ENCODE measurements around the gene TEAD2. TPM values are rescaled to one million over a fixed set of nuclear protein-coding genes. Genes with fewer than 3 reads are reported as not detected.

The TEAD2 gene
- total and polyA plus RNA-seq, 2 of the 13 experiments (the other 11 are each of a cell fraction or from before 2014, with no cell fraction given) = 10.8 to 12.5 TPM

DNA sequence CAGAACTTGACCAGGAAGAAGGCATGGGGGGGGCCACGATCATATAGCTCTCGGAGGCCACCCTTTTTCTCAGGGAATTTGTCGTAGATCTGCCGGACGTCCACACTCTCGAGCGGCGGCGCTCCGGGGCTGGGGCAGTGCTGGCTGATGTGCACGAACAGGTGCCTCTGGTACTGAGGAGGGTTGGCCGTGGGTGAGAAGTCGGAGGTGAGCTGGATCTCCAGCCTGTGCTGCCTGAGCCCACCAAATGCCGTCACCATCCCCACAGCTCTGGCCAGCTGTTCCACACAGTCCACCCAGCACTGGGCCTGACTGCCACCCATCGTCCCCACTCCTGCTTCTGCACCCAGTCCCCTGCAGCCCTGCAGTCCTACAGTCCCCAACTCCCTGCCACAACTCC lies 15.0 kb downstream of the TEAD2 start (continued):
- TF ChIP-seq ZNF337 (CRISPR knock-in tag; IDR thresholded peaks at IDR 0.05; ENCODE audit: borderline replicate concordance, low read depth) = no peak

DNA sequence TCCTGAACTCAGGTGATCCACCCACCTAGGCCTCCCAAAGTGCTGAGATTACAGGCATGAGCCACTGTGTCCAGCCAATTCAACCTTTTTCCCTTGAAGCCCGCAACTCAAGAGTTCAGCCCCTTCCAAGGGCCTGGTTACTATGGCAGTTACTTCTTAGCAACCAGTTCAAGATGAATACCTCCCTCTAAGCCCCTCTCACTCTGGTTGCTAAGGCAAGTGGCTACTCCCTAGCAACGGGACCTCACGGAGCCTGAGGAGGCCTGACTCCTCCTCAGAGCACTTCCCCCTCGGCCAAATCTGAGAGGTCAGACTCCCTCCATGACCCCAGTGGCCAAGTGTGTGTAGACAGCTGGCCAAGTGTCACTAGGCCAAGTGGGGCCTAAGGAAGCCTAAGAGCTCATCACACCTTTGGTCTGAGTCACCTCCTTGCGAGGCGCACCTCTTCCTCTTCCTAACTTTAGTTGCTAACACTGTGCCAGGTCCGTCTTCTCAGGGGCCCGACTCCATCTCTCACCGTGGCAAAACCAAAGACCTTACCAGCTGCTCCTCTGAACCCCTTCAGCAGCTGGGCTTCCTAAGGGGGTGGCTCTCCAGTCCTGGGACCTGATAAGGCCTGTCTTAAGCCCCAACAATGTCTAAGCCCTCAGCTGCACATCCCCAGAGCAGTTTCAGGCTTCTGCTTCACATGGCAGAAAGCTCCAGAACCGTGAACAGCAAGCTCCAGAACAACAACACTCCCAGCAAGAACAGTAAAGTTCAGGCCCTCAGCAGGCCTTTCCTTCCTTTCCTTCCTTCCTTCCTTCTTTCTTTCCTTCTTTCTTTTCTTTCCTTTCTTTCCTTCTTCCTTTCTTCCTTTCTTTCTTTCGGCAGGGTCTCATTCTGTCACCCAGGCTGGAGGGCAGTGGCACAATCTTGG lies 17.5 kb downstream of the TEAD2 start:
- Histone ChIP-seq H3K4me3 (replicated peaks in 1 of 3; ENCODE audit: insufficient read depth in 1 of 3, low read depth in 2 of 3, low read length in 3 of 3) (no peak overlapping the region), H3K4me2 (ENCODE audit: low read depth, low read length) (no peak overlapping the region), H3K9ac (ENCODE audit: insufficient read depth, low read depth, low read length) (no peak overlapping the region), H3K79me2 (ENCODE audit: insufficient read depth, low read length) (no peaks in the 10 kb centered on the region), H4K20me1 (ENCODE audit: insufficient read depth, low read length) (no peaks in the 10 kb centered on the region), H3K36me3 (replicated peaks in 1 of 2; ENCODE audit: control insufficient read depth in 1 of 2, insufficient read depth in 2 of 2, low read length in 2 of 2) (peaks cover 6% of the 10 kb centered on the region in 2 experiments; a peak in 2 of 5 replicates), H3K27ac (ENCODE audit: extremely low read length, insufficient read depth, low read length) (no peak overlapping the region), H3K9me3 (ENCODE audit: low read length) (no peaks in the 10 kb centered on the region), H3K27me3 (ENCODE audit: control insufficient read depth in 1 of 2, insufficient read depth in 2 of 2, low read length in 2 of 2) (no peaks in the 10 kb centered on the region), H2AFZ (ENCODE audit: low read length) (no peak overlapping the region), H3K4me1 (ENCODE audit: insufficient read depth, low read length) (peaks cover 14% of the 10 kb centered on the region)
- intact Hi-C loops (cut with micrococcal nuclease; ENCODE audit: unreplicated experiment) (no loop called here), in situ Hi-C loops (cut with HindIII; ENCODE audit: extremely low pct_ligation_motif_present, low pct_unique_long_range_greater_than_20kb) (no loop called here)
- DNase-seq (ENCODE audit: low spot score) (no peak), FAIRE-seq (no peak), ATAC-seq (no peak)
- TF ChIP-seq, protein P1, sequence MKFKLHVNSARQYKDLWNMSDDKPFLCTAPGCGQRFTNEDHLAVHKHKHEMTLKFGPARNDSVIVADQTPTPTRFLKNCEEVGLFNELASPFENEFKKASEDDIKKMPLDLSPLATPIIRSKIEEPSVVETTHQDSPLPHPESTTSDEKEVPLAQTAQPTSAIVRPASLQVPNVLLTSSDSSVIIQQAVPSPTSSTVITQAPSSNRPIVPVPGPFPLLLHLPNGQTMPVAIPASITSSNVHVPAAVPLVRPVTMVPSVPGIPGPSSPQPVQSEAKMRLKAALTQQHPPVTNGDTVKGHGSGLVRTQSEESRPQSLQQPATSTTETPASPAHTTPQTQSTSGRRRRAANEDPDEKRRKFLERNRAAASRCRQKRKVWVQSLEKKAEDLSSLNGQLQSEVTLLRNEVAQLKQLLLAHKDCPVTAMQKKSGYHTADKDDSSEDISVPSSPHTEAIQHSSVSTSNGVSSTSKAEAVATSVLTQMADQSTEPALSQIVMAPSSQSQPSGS (CRISPR knock-in tag; IDR thresholded peaks at IDR 0.05) = no peak
- TF ChIP-seq, protein P2, sequence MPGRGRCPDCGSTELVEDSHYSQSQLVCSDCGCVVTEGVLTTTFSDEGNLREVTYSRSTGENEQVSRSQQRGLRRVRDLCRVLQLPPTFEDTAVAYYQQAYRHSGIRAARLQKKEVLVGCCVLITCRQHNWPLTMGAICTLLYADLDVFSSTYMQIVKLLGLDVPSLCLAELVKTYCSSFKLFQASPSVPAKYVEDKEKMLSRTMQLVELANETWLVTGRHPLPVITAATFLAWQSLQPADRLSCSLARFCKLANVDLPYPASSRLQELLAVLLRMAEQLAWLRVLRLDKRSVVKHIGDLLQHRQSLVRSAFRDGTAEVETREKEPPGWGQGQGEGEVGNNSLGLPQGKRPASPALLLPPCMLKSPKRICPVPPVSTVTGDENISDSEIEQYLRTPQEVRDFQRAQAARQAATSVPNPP (CRISPR knock-in tag; IDR thresholded peaks at IDR 0.05) = no peak
- no peak for TF ChIP-seq POLR2AphosphoS5 (IDR thresholded peaks at IDR 0.05; ENCODE audit: low read depth, low read length)
- no peak for TF ChIP-seq SIX4 (CRISPR knock-in tag; IDR thresholded peaks at IDR 0.05)
- no peak for TF ChIP-seq ASH2L (IDR thresholded peaks at IDR 0.05; ENCODE audit: insufficient read length, low read depth, low read length)
- TF ChIP-seq ZNF543 (CRISPR knock-in tag; IDR thresholded peaks at IDR 0.05) = no peak
- no peak for TF ChIP-seq KDM3A (CRISPR knock-in tag; IDR thresholded peaks at IDR 0.05; ENCODE audit: low read depth)
- TF ChIP-seq, protein P3, sequence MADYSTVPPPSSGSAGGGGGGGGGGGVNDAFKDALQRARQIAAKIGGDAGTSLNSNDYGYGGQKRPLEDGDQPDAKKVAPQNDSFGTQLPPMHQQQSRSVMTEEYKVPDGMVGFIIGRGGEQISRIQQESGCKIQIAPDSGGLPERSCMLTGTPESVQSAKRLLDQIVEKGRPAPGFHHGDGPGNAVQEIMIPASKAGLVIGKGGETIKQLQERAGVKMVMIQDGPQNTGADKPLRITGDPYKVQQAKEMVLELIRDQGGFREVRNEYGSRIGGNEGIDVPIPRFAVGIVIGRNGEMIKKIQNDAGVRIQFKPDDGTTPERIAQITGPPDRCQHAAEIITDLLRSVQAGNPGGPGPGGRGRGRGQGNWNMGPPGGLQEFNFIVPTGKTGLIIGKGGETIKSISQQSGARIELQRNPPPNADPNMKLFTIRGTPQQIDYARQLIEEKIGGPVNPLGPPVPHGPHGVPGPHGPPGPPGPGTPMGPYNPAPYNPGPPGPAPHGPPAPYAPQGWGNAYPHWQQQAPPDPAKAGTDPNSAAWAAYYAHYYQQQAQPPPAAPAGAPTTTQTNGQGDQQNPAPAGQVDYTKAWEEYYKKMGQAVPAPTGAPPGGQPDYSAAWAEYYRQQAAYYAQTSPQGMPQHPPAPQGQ (CRISPR knock-in tag; IDR thresholded peaks at IDR 0.05; ENCODE audit: borderline replicate concordance) = no peak
- no peak for TF ChIP-seq U2AF2 (IDR thresholded peaks at IDR 0.05; ENCODE audit: low read depth, low read length)
- POLR2A ChIA-PET = no interaction called here
- BruUV-seq (replicated peaks) = no TSS peak
- CTCF ChIA-PET (ENCODE audit: low intra/inter-chr PET ratio, low total read pairs) = no interaction called here
- 90% methylated on average over 9 of the region's 11 CpGs for WGBS (ENCODE audit: low lambda C conversion rate)

All from HepG2 (cell line).